GM12873 (cell line): ENCODE measurements around the gene C1QTNF9B.

Source experiments
- TF ChIP-seq, protein P1 (sequence below): IDR thresholded peaks from 2 replicates; pipeline ENCODE4 v1.5.1; 2012; ENCODE audit warnings: low read depth, mild to moderate bottlenecking, moderate library complexity, low read length, control low read depth; ENCODE audit not compliant: insufficient read depth; ENCODE audit errors: missing control alignments

The C1QTNF9B gene

GRCh38 chr13:23859904-23860303 is 37.4 kb downstream of the C1QTNF9B start:
- TF ChIP-seq, protein P1, sequence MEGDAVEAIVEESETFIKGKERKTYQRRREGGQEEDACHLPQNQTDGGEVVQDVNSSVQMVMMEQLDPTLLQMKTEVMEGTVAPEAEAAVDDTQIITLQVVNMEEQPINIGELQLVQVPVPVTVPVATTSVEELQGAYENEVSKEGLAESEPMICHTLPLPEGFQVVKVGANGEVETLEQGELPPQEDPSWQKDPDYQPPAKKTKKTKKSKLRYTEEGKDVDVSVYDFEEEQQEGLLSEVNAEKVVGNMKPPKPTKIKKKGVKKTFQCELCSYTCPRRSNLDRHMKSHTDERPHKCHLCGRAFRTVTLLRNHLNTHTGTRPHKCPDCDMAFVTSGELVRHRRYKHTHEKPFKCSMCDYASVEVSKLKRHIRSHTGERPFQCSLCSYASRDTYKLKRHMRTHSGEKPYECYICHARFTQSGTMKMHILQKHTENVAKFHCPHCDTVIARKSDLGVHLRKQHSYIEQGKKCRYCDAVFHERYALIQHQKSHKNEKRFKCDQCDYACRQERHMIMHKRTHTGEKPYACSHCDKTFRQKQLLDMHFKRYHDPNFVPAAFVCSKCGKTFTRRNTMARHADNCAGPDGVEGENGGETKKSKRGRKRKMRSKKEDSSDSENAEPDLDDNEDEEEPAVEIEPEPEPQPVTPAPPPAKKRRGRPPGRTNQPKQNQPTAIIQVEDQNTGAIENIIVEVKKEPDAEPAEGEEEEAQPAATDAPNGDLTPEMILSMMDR, result no peak

DNA sequence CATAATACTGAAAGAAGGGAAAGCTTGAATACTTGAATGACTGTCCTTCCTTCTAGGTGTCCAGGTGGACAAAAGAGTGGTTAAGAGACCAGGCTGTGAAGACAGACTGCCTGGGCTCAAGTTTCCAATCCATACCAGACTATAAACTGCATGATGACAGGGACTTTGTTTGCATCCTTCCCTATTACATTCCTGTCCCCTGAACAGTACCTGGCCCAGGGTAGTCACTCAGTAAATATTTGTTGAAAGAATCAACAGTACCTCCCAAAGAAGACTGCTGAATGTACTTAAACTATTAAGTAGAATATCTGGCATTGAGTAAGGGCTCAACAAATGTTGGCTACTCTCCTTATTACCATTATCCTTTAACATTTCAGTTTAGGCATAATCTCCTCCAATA is 37.8 kb downstream of the C1QTNF9B start:
- TF ChIP-seq, protein P1, result no peak

DNA sequence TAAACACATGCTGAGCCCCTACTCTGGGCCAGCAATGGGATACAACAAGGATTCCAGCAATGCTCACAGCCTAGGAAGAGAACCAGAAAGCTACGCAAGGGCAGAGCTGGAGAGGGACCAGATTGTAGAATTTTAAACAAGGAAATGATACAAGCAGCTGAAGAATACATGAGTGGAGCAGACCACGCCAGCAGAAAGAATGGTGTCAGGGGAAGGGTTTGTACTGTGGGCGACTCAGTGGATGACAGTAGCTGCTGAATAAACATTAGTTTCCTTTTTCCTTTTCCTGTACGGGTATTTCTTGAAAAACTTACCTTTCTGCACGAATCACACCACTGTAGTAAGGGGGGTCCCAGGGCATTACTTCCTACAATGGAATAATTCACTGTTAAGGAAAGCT is 38.8 kb downstream of the C1QTNF9B start:
- TF ChIP-seq, protein P1, result no peak

- TF ChIP-seq, protein P1, result no peak
These were observed 41.1 kb downstream of the C1QTNF9B start for GRCh38 chr13:23856008-23856750.

DNA sequence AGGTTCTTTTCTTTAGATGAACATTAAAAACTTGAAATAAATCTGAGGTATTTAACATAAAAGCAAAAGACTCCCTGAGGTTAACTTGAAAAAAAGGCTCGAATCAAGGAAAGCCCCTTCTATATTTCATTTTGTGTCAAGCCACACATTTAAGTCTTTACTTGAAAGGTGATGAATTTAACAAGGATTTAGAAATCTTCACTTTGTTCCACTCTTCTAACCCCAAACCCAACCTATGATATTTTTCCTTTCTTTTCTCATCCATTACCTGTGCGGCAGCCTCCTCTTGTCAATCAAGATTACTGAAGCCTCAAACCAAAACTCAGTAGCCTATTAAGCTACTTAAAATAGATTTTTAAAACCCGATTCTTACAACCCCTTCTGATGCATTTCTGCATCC is 41.9 kb downstream of the C1QTNF9B start:
- TF ChIP-seq, protein P1, result no peak

DNA sequence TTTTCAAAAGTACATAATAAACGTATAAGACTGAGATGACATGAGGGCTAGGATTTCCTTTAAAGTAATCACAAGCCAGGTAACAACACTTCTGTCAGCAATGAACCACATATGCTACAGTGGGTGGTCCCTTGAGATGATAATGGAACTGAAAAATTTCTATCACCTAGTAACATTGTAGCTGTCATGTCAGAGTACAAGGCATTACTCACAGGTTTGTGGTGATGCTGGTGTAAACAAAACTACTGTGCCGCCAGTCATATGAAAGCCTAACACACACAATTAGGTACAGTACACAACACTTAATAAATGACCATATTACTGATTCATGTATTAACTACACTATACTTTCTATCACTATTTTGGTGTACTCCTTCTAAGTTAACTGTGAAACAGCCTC is 45.0 kb downstream of the C1QTNF9B start:
- TF ChIP-seq, protein P1, result no peak

DNA sequence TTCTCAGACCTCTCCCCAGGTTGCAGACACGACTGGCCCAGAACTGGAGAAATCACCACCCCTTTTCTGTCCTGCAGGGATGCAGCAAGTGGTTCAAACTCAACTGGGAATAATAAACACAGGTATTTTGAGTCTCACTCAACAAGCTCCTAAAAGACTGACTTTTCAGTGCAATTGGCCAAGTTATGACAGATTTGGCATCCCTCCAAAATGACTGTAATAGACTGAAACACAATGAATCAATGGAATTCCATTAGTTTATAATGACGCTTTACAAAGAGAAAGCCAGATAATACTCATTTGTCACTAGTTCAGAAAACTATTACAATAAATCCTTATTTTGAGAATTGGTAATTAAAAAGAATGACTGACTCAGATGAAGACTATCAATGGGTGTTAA is 46.2 kb downstream of the C1QTNF9B start:
- TF ChIP-seq, protein P1, result no peak
